CD8-positive, alpha-beta memory T cell (primary cell): ENCODE measurements around the gene TRA2B. TPM values are rescaled to one million over a fixed set of nuclear protein-coding genes. Genes with fewer than 3 reads are reported as not detected.

Experiments
- CTCF ChIA-PET: fragments of 350-600 bp; sonication (Branson Sonifier 250); formaldehyde crosslinking; loops from one replicate; lab custom pipeline; 2021; ENCODE audit warnings: antibody characterized with exemption; lab: Charles Lee
- POLR2A ChIA-PET: fragments of 350-600 bp; sonication (Branson Sonifier 250); formaldehyde crosslinking; loops from one replicate; lab custom pipeline; 2021; ENCODE audit warnings: antibody characterized with exemption; lab: Charles Lee
- DNase-seq, 5 donors: peaks; one replicate each; pipeline versions ENCODE4 v3.0.0 to v3.0.0-alpha.2; 2020 to 2022; ENCODE audit warnings: mixed read lengths in 1 of 5
- H3K27ac ChIP-seq: one replicate; pipeline ENCODE4 v1.7.0; 2013; ENCODE audit warnings: low read depth, mild to moderate bottlenecking, low read length, moderate library complexity
- H3K27me3 ChIP-seq: 2 replicates; pipeline ENCODE4 v1.7.0; 2013; ENCODE audit warnings: low read length, mild to moderate bottlenecking; ENCODE audit not compliant: insufficient read depth, poor library complexity, severe bottlenecking
- H3K36me3 ChIP-seq: 2 replicates; pipeline ENCODE4 v1.7.0; 2013; ENCODE audit warnings: mild to moderate bottlenecking, low read length, moderate library complexity; ENCODE audit not compliant: insufficient read depth
- H3K4me1 ChIP-seq: 2 replicates; pipeline ENCODE4 v1.7.0; 2013; ENCODE audit warnings: mild to moderate bottlenecking, low read length, moderate library complexity; ENCODE audit not compliant: insufficient read depth
- H3K4me3 ChIP-seq: 2 replicates; pipeline ENCODE4 v1.7.0; 2013; ENCODE audit warnings: mild to moderate bottlenecking, low read length
- H3K9me3 ChIP-seq: 2 replicates; pipeline ENCODE4 v1.7.0; 2013; ENCODE audit warnings: mild to moderate bottlenecking, low read length
- H3K27ac Mint-ChIP-seq, 8 donors: one replicate each; pipeline ENCODE4 v1.8.0; 2020 to 2021; ENCODE audit warnings: mixed read lengths in 8 of 8, mild to moderate bottlenecking in 6 of 8, inconsistent platforms in 3 of 8, moderate library complexity in 3 of 8
- H3K27me3 Mint-ChIP-seq, 2 donors: one replicate each; pipeline ENCODE4 v1.8.0; 2020 to 2021; ENCODE audit warnings: mixed read lengths in 2 of 2, mild to moderate bottlenecking in 1 of 2, moderate library complexity in 1 of 2
- H3K36me3 Mint-ChIP-seq, 3 donors: one replicate each; pipeline ENCODE4 v1.8.0; 2020 to 2021; ENCODE audit warnings: mixed read lengths in 3 of 3, inconsistent platforms in 1 of 3, mild to moderate bottlenecking in 1 of 3
- H3K4me1 Mint-ChIP-seq, 3 donors: one replicate each; pipeline ENCODE4 v1.8.0; 2020 to 2021; ENCODE audit warnings: mixed read lengths in 3 of 3, inconsistent platforms in 1 of 3, mild to moderate bottlenecking in 1 of 3
- H3K4me3 Mint-ChIP-seq, 7 donors: one replicate each; pipeline ENCODE4 v1.8.0; 2020 to 2021; ENCODE audit warnings: mixed read lengths in 7 of 7, mild to moderate bottlenecking in 6 of 7, moderate library complexity in 4 of 7, inconsistent platforms in 2 of 7
- H3K9me3 Mint-ChIP-seq, 5 donors: one replicate each; pipeline ENCODE4 v1.8.0; 2020 to 2022; ENCODE audit warnings: mixed read lengths in 5 of 5, mild to moderate bottlenecking in 3 of 5, moderate library complexity in 2 of 5, inconsistent platforms in 1 of 5
- polyA plus RNA-seq: library from polyadenylated mRNA; unstranded; fragments of 300-500 nt; fragmentation: Illumina TruSeq; gene quantifications from one replicate; pipeline ENCODE4 v1.2.3, GENCODE V29; 2021
- total RNA-seq, 2 experiments: library from RNA; stranded (reverse); gene quantifications; one replicate each; pipeline ENCODE4 v1.2.3, GENCODE V29; 2021

Gene TRA2B
- total and polyA plus RNA-seq, 3 experiments from 2014 or later = 181 to 324 (median 305) TPM

DNA sequence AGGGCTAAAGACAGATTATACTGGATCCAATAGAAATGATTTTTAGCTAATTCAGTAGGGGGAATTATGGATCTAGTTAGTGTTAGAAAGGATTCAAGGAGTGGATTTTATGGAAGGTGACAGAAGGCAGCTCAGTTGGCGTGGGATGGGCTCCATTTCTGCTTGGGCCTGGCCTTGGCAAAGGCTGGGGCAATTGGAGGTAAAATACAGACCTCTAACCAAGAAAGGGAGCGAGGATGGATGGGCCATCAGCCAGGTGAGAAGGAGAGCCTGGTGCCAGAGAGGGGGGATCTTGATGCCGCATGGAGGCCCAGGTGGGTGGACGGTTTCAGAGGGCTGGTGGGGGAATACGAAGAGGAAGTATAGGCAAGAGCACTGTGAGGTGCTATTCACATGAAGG is 40.7 kb upstream of the TRA2B start:
- H3K4me3 ChIP-seq = no peak overlapping the region
- H3K27ac ChIP-seq = no peak overlapping the region
- peaks cover 3% of the 10 kb centered on the region in 2 donors for H3K27me3 Mint-ChIP-seq
- H3K36me3 ChIP-seq = no peaks in the 10 kb centered on the region
- peaks cover 8% of the 10 kb centered on the region for H3K4me1 ChIP-seq
- ChIA-PET POLR2A (no interaction called here), CTCF (interaction anchor here (0.7 to 4.8 kb wide), 6 partner anchors 9 to 638 kb away, joined by 3 to 21 read pairs (median 12); no protein-coding TSS in a partner anchor)
- no peaks in the 10 kb centered on the region for H3K9me3 ChIP-seq
- no peak overlapping the region for H3K4me3 Mint-ChIP-seq
- H3K27me3 ChIP-seq = no peaks in the 10 kb centered on the region
- H3K27ac Mint-ChIP-seq = no peak overlapping the region
- peaks cover 6 to 12% (median 11%) of the 10 kb centered on the region in 3 donors for H3K4me1 Mint-ChIP-seq
- no peaks in the 10 kb centered on the region for H3K9me3 Mint-ChIP-seq
- no peaks in the 10 kb centered on the region for H3K36me3 Mint-ChIP-seq
- no peak for DNase-seq

DNA sequence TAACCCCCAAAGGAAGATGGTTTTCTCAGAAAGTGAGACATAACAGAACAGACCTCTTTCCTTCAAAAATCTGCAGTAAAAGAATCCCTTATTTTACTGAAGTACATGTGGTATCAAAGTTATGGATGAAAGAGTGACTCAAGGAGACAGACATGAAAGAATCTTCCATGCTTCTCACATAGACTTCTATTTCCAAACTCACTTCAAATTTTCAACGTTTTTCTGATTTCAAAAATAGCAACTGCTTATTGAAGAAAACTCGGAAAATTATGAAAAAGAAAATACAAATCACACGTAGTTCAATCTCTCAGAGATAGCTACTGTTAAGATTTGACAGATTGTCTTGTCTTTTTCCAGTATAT is 39.8 kb upstream of the TRA2B start:
- CTCF ChIA-PET = interaction anchor here (1.5 to 4.8 kb wide), 6 partner anchors 9 to 639 kb away, joined by 3 to 21 read pairs (median 12); no protein-coding TSS in a partner anchor
- H3K4me1 Mint-ChIP-seq = peaks cover 6 to 9% (median 9%) of the 10 kb centered on the region in 3 donors
- POLR2A ChIA-PET = no interaction called here
- Histone ChIP-seq H3K4me1 (peaks cover 5% of the 10 kb centered on the region), H3K4me3 (no peak overlapping the region), H3K9me3 (no peaks in the 10 kb centered on the region), H3K27me3 (no peaks in the 10 kb centered on the region), H3K36me3 (no peaks in the 10 kb centered on the region), H3K27ac (no peak overlapping the region)
- H3K9me3 Mint-ChIP-seq = no peaks in the 10 kb centered on the region
- no peak overlapping the region for H3K27ac Mint-ChIP-seq
- H3K4me3 Mint-ChIP-seq = no peak overlapping the region
- H3K27me3 Mint-ChIP-seq = no peaks in the 10 kb centered on the region
- DNase-seq = no peak
- no peaks in the 10 kb centered on the region for H3K36me3 Mint-ChIP-seq

DNA sequence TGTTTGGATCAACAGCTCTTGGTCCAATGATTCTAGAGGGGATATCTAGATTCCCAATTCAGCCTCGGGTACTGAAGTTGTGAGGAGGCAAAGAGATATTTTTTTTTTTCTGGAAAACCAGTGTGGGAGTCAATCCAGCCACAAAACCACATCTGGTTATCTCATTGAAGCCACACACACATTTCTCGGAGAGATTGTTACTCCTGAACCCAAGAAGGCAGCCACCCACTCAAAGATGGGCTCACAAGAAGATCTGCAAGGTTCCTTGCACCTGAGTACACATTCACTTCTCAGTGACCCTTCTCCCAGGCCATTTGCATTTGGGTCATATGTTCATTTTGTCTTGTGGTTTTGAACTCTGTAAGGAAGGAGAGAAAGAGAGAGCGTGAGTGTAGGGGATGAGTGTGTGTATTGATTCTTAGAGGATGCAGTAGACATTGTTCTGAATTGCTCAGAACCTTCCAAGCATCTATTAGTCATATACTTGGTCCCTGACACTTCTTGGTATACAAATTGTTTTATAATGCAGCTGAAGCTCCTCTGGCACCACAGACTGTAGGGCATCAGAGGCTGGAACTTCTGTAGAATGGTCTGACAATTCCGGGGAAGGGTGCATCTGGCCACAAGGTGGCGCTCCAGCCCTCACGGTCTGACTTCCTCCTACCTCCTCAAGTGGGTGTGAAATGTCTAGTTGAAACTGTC is 39.3 kb upstream of the TRA2B start:
- Histone ChIP-seq H3K4me1 (peaks cover 5% of the 10 kb centered on the region), H3K27me3 (no peaks in the 10 kb centered on the region), H3K27ac (no peak overlapping the region), H3K4me3 (no peak overlapping the region), H3K9me3 (no peaks in the 10 kb centered on the region), H3K36me3 (no peaks in the 10 kb centered on the region)
- peak; percentile 55 to 82 (median 67) for DNase-seq
- no peak overlapping the region for H3K27ac Mint-ChIP-seq
- ChIA-PET POLR2A (interaction anchor here (0.6 kb wide), 1 partner anchor 39 kb away, joined by 5 read pairs; no protein-coding TSS in a partner anchor), CTCF (interaction anchor here (0.6 to 4.8 kb wide), 7 partner anchors 9 to 958 kb away, joined by 3 to 21 read pairs (median 8); no protein-coding TSS in a partner anchor)
- peaks cover 6 to 9% (median 9%) of the 10 kb centered on the region in 3 donors for H3K4me1 Mint-ChIP-seq
- H3K36me3 Mint-ChIP-seq = no peaks in the 10 kb centered on the region
- no peak overlapping the region for H3K4me3 Mint-ChIP-seq
- H3K27me3 Mint-ChIP-seq = no peaks in the 10 kb centered on the region
- no peaks in the 10 kb centered on the region for H3K9me3 Mint-ChIP-seq

DNA sequence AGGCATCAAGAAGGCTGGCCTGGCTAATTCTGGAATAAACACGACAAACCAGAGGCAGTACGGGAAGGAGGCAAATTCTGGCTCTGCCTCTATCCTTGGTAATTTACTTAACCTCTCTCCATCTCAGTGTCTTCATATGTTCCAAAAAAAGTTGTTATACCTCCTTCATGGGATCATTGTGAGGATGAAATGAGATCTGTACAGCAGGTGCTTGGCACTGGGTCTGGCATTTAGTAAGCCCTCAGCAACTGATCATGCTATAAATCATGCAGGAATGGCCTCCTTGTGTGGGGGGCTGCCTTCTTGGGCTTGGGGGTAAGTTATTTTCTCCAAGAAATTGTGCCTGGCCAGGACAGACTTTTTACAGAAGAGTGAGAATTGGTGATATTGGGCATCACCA is 38.3 kb upstream of the TRA2B start:
- Histone ChIP-seq H3K4me3 (no peak overlapping the region), H3K9me3 (no peaks in the 10 kb centered on the region), H3K27ac (no peak overlapping the region), H3K27me3 (no peaks in the 10 kb centered on the region), H3K36me3 (no peaks in the 10 kb centered on the region), H3K4me1 (peaks cover 5% of the 10 kb centered on the region)
- Mint-ChIP-seq H3K4me1 (peaks cover 6 to 9% (median 9%) of the 10 kb centered on the region in 3 donors), H3K27me3 (no peaks in the 10 kb centered on the region), H3K27ac (no peak overlapping the region), H3K36me3 (no peaks in the 10 kb centered on the region), H3K4me3 (no peak overlapping the region), H3K9me3 (no peaks in the 10 kb centered on the region)
- CTCF ChIA-PET = interaction anchor here (1.2 to 4.8 kb wide), 2 partner anchors 15 to 33 kb away, joined by 3 to 20 read pairs; no protein-coding TSS in a partner anchor
- DNase-seq = no peak
- POLR2A ChIA-PET = interaction anchor here (0.6 to 0.7 kb wide), 2 partner anchors 38 to 564 kb away, joined by 4 to 5 read pairs; no protein-coding TSS in a partner anchor

DNA sequence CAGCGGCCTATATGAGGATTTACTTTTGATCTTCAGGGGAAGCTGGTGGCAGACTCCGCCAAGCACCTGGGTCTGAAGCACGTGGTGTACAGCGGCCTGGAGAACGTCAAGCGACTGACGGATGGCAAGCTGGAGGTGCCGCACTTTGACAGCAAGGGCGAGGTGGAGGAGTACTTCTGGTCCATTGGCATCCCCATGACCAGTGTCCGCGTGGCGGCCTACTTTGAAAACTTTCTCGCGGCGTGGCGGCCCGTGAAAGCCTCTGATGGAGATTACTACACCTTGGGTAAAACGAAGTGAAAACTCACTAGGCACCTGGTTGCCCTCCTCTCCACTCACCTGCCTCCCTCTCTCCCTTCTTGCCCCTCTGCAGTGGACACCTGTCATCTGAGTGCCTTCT is 33.8 kb upstream of the TRA2B start:
- ChIA-PET POLR2A (no interaction called here), CTCF (interaction anchor here (1.5 to 4.5 kb wide), 2 partner anchors 12 to 28 kb away, joined by 5 to 12 read pairs; no protein-coding TSS in a partner anchor)
- no peak overlapping the region for H3K27ac ChIP-seq
- DNase-seq = no peak
- Mint-ChIP-seq H3K27me3 (no peaks in the 10 kb centered on the region), H3K36me3 (no peaks in the 10 kb centered on the region), H3K4me1 (no peaks in the 10 kb centered on the region), H3K4me3 (no peak overlapping the region), H3K27ac (no peak overlapping the region), H3K9me3 (no peaks in the 10 kb centered on the region)
- no peaks in the 10 kb centered on the region for H3K4me1 ChIP-seq
- no peaks in the 10 kb centered on the region for H3K9me3 ChIP-seq
- H3K36me3 ChIP-seq = no peaks in the 10 kb centered on the region
- H3K27me3 ChIP-seq = no peaks in the 10 kb centered on the region
- no peak overlapping the region for H3K4me3 ChIP-seq

DNA sequence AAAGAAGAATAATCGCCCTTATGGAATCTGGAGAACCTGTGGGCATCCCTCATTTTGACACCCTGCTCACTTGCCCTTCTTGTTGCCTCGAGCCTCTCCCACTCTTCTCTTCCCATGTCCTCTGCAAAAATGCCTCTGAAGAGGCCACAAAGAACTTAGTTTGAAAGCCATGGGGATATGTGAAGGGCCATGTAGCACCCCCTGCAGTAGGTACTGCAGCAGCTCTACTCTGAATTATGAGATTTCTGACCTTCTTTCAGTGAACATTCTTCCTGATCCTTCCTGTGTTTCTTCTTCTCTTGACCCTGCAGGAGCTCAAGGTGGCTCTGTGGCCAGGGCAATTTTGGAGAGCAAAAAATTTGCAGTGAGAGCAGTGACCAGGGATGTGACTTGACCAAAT is 30.4 kb upstream of the TRA2B start:
- Mint-ChIP-seq H3K4me1 (no peaks in the 10 kb centered on the region), H3K4me3 (no peak overlapping the region), H3K36me3 (peaks cover 0 to 8% (median 4%) of the 10 kb centered on the region in 3 donors), H3K27ac (no peak overlapping the region), H3K9me3 (peaks cover 0 to 7% (median 3%) of the 10 kb centered on the region in 5 donors), H3K27me3 (no peaks in the 10 kb centered on the region)
- DNase-seq = no peak
- H3K9me3 ChIP-seq = no peaks in the 10 kb centered on the region
- no peaks in the 10 kb centered on the region for H3K4me1 ChIP-seq
- no peaks in the 10 kb centered on the region for H3K36me3 ChIP-seq
- no peaks in the 10 kb centered on the region for H3K27me3 ChIP-seq
- H3K4me3 ChIP-seq = no peak overlapping the region
- ChIA-PET CTCF (interaction anchor here (0.8 to 2.0 kb wide), 4 partner anchors 9 to 24 kb away, joined by 3 to 7 read pairs (median 3); no protein-coding TSS in a partner anchor), POLR2A (interaction anchor here (0.6 kb wide), 1 partner anchor 15 kb away, joined by 3 read pairs; no protein-coding TSS in a partner anchor)
- no peak overlapping the region for H3K27ac ChIP-seq

DNA sequence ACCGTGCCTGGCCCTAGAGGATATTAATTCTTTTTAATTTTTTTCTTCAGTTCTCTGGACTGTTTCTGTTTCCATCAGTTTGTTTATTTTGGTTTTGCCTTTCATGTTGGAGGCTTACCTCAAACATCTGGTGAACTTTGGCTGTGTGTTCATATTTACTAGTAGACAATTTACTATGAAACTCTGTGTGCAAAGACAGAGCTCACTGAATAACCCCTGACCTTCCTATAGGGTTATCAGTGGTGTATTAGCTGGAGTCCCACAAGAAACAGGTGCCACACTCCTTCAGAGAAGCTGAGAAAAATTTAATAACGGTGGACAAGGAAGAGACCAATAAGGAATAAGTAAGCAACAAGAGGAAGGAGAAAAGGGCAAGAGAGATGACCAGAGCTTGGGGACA is 28.8 kb upstream of the TRA2B start:
- no peak for DNase-seq
- H3K9me3 Mint-ChIP-seq = peaks cover 0 to 7% (median 3%) of the 10 kb centered on the region in 5 donors
- H3K4me3 ChIP-seq = no peak overlapping the region
- no peaks in the 10 kb centered on the region for H3K9me3 ChIP-seq
- no peaks in the 10 kb centered on the region for H3K36me3 ChIP-seq
- CTCF ChIA-PET = interaction anchor here (0.9 to 2.0 kb wide), 2 partner anchors 17 to 23 kb away, joined by 3 to 7 read pairs; no protein-coding TSS in a partner anchor
- H3K36me3 Mint-ChIP-seq = peaks cover 0 to 8% (median 4%) of the 10 kb centered on the region in 3 donors
- H3K27ac ChIP-seq = no peak overlapping the region
- H3K4me3 Mint-ChIP-seq = no peak overlapping the region
- H3K4me1 Mint-ChIP-seq = no peaks in the 10 kb centered on the region
- POLR2A ChIA-PET = no interaction called here
- H3K4me1 ChIP-seq = no peaks in the 10 kb centered on the region
- H3K27ac Mint-ChIP-seq = no peak overlapping the region
- no peaks in the 10 kb centered on the region for H3K27me3 ChIP-seq
- H3K27me3 Mint-ChIP-seq = no peaks in the 10 kb centered on the region

DNA sequence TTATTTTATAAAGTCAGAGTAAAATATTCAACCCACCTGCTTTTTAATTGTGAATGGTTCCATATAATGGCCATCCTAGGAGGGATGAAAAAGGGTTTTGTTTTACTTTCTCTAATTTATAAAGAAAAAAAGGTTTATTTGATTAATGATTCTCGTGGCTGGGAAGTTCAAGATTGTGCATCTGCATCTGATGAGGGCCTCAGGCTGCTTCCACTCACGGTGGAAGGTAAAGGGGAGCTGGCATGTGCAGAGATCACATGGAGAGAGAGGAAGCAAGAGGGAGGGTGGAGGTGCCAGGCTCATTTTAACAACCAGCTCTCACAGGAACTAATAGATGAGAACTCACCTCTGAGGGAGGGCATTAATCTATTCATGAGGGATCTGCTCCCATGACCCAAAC is 27.7 kb upstream of the TRA2B start:
- Histone ChIP-seq H3K36me3 (no peaks in the 10 kb centered on the region), H3K4me1 (peaks cover 3% of the 10 kb centered on the region), H3K4me3 (no peak overlapping the region), H3K27ac (no peak overlapping the region), H3K27me3 (no peaks in the 10 kb centered on the region), H3K9me3 (no peaks in the 10 kb centered on the region)
- DNase-seq = no peak
- Mint-ChIP-seq H3K4me3 (no peak overlapping the region), H3K4me1 (no peaks in the 10 kb centered on the region), H3K27me3 (no peaks in the 10 kb centered on the region), H3K9me3 (peaks cover 0 to 7% (median 3%) of the 10 kb centered on the region in 5 donors), H3K27ac (no peak overlapping the region), H3K36me3 (peaks cover 0 to 8% (median 4%) of the 10 kb centered on the region in 3 donors)
- POLR2A ChIA-PET = no interaction called here
- CTCF ChIA-PET = interaction anchor here (2.0 kb wide), 1 partner anchor 22 kb away, joined by 7 read pairs; no protein-coding TSS in a partner anchor
